Spinal cord (tissue), 10 donors: ENCODE data around the gene COPS7A. TPM values are rescaled to one million over a fixed set of nuclear protein-coding genes. Genes with fewer than 3 reads are reported as not detected.

Experiments used
- DNase-seq, 6 donors: peaks; one replicate each; pipeline versions ENCODE4 v3.0.0 to v3.0.0-alpha.2; 2013 to 2015; ENCODE audit warnings: low spot score in 6 of 6, low read depth in 4 of 6
- H3K27ac ChIP-seq: one replicate; pipeline ENCODE4 v1.5.1; 2013; ENCODE audit warnings: low read depth, low read length, control low read depth
- H3K27me3 ChIP-seq: one replicate; pipeline ENCODE4 v1.6.1; 2013; ENCODE audit warnings: low read length; ENCODE audit not compliant: control insufficient read depth, insufficient read depth
- H3K36me3 ChIP-seq: one replicate; pipeline ENCODE4 v1.6.1; 2013; ENCODE audit warnings: low read length; ENCODE audit not compliant: control insufficient read depth, insufficient read depth
- H3K4me1 ChIP-seq: one replicate; pipeline ENCODE4 v1.6.1; 2013; ENCODE audit warnings: low read length; ENCODE audit not compliant: control insufficient read depth, insufficient read depth
- H3K4me3 ChIP-seq: one replicate; pipeline ENCODE4 v1.5.1; 2013; ENCODE audit warnings: low read depth, low read length, control low read depth
- H3K9me3 ChIP-seq: one replicate; pipeline ENCODE4 v1.6.1; 2013; ENCODE audit warnings: low read length; ENCODE audit not compliant: control insufficient read depth, insufficient read depth
- WGBS: methylation state at CpG from one replicate; pipeline ENCODE4 v1.1.5; 2013; ENCODE audit warnings: missing lambda C conversion rate; ENCODE audit not compliant: insufficient coverage; 5-methylcytosine and 5-hydroxymethylcytosine counted together
- long read RNA-seq, 4 donors: transcript quantifications; one replicate each; lab custom pipeline, GENCODE V29; 2026
- polyA plus RNA-seq, 2 donors: library from polyadenylated mRNA; unstranded; fragments of 120-200 nt; gene quantifications; one replicate each; pipeline ENCODE4 v1.2.1, GENCODE V29; 2013; ENCODE audit not compliant: insufficient read length in 2 of 2
- total RNA-seq, 2 donors: library from RNA; depleted of rRNA in 1 of 2; stranded (reverse); fragments of 120-200 nt in 1 of 2; fragments of >200 nt in 1 of 2; gene quantifications; one replicate each; pipeline versions ENCODE4 v1.2.3 to v1.2.4, GENCODE V29; 2013 to 2014
- donor health status: healthy.

The COPS7A gene
- 10 to 100 TPM; 43.4 to 80.4 TPM for total RNA-seq
- 10 to 100 TPM; 83.5 to 98.0 TPM for polyA plus RNA-seq
- long read RNA-seq, donor 1, transcript COPS7A-201 (8 exons, 1,721 nt), result minor isoform, 6 of 36 reads
- long read RNA-seq, donor 1, transcript COPS7A-204 (7 exons, 2,034 nt), result minor isoform, 11 of 36 reads
- long read RNA-seq, donor 1, transcript COPS7A-215 (8 exons, 2,127 nt), result major isoform, 14 of 36 reads
- long read RNA-seq, donor 1, partial matches to known transcripts, result 0 of 36 reads
- long read RNA-seq, donor 1, other reads (novel, unspliced or antisense), result 0 of 36 reads
- long read RNA-seq, donor 2, partial matches to known transcripts, result 0 of 8 reads
- long read RNA-seq, donor 2, other reads (novel, unspliced or antisense), result 0 of 8 reads
- long read RNA-seq, donor 3, transcript COPS7A-215 (8 exons, 2,127 nt), result major isoform, 6 of 14 reads
- long read RNA-seq, donor 3, partial matches to known transcripts, result 0 of 14 reads
- long read RNA-seq, donor 3, other reads (novel, unspliced or antisense), result 0 of 14 reads
- long read RNA-seq, donor 4, transcript COPS7A-215 (8 exons, 2,127 nt), result major isoform, 18 of 37 reads
- long read RNA-seq, donor 4, transcript COPS7A-204 (7 exons, 2,034 nt), result minor isoform, 5 of 37 reads
- long read RNA-seq, donor 4, partial matches to known transcripts, result 7 of 37 reads
- long read RNA-seq, donor 4, other reads (novel, unspliced or antisense), result 0 of 37 reads

- peaks cover 2% of the 10 kb centered on the region for H3K27me3 ChIP-seq
- 0% methylated on average over 48 of the region's 49 CpGs for WGBS
Observed at GRCh38 chr12:6723607-6724408, at the start of gene COPS7A. TSS of gene COPS7A (plus strand) at chr12:6724046. CDS start at chr12:6724657, 611 bp downstream.

GRCh38 chr12:6676962-6677361 is 46.9 kb upstream of the COPS7A start:
- WGBS, result 94% methylated on average over 5 of the region's 5 CpGs

More at GRCh38 chr12:6723607-6724408, at the start of gene COPS7A:
- Histone ChIP-seq H3K4me3 (peak within 1 kb of the TSS; percentile 98), H3K36me3 (peaks cover 15% of the 10 kb centered on the region), H3K4me1 (peaks cover 13% of the 10 kb centered on the region), H3K27ac (peak within 1 kb of the TSS; percentile 97), H3K9me3 (no peaks in the 10 kb centered on the region)
- DNase-seq, result peak; percentile 91 to 99 (median 96)

DNA sequence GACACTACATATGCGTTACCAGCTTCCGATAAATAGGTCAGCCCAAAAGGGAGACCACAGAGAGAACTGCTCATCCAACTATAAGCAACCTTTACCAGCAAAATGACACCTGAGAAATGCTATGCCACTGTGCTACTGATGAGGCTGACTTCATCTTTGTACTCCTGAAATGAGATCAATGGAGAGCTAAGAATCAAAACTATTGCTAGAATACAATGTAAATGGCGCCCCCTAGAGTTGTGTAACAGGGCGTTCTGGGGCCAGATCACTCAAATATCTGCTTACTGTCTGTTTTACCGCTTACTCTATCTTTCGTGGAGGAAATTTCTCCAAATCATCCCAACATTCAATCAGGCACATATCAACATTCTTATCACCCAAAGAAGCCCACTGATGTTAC is 39.2 kb upstream of the COPS7A start:
- WGBS, result 59% methylated on average over 6 of the region's 6 CpGs
- Histone ChIP-seq H3K4me1 (peaks cover 11% of the 10 kb centered on the region), H3K36me3 (peaks cover 26% of the 10 kb centered on the region), H3K27ac (no peak overlapping the region), H3K4me3 (no peak overlapping the region), H3K27me3 (no peaks in the 10 kb centered on the region), H3K9me3 (no peaks in the 10 kb centered on the region)
- DNase-seq, result peak in 2 of 6 donors; percentile 48 to 70

More at GRCh38 chr12:6676962-6677361, 46.9 kb upstream of the COPS7A start:
- Histone ChIP-seq H3K4me3 (no peak overlapping the region), H3K27me3 (no peaks in the 10 kb centered on the region), H3K4me1 (no peaks in the 10 kb centered on the region), H3K9me3 (no peaks in the 10 kb centered on the region), H3K36me3 (peaks cover 54% of the 10 kb centered on the region), H3K27ac (no peak overlapping the region)
- no peak for DNase-seq

GRCh38 chr12:6685814-6686213 is 38.0 kb upstream of the COPS7A start:
- Histone ChIP-seq H3K27me3 (no peaks in the 10 kb centered on the region), H3K4me3 (no peak overlapping the region), H3K4me1 (peaks cover 18% of the 10 kb centered on the region), H3K36me3 (peaks cover 20% of the 10 kb centered on the region), H3K27ac (no peak overlapping the region), H3K9me3 (no peaks in the 10 kb centered on the region)
- 83% methylated on average over 1 of the region's 3 CpGs for WGBS
- DNase-seq, result no peak

DNA sequence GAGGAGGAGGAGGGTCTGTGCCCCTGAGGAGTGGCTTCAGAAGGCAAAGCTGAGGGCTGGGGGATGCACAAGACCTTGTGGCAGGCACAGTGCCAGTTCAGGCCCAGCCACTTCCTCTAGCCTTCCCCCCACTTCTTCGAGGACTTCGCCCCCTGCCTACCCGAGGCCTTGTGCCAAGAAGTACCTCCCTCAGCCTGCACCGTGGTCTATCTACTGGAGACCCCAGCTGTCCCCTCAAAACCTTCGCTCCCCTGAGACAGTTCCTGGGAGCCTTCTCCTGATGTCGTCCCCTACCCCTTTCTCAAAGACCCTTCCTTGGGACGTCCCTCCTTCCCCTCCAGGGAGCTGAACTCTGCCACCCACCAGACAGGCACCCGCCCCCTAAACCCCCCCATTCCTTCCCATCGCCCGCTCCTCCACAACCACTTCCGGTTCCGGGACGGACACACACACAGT is 35.3 kb upstream of the COPS7A start:
- Histone ChIP-seq H3K36me3 (peaks cover 17% of the 10 kb centered on the region), H3K4me3 (peak overlapping the region; percentile 90), H3K4me1 (peaks cover 18% of the 10 kb centered on the region), H3K9me3 (no peaks in the 10 kb centered on the region), H3K27ac (peak overlapping the region; percentile 97), H3K27me3 (no peaks in the 10 kb centered on the region)
- 0% methylated on average over 7 of the region's 13 CpGs for WGBS
- DNase-seq, result peak in 1 of 6 donors; percentile 68

DNA sequence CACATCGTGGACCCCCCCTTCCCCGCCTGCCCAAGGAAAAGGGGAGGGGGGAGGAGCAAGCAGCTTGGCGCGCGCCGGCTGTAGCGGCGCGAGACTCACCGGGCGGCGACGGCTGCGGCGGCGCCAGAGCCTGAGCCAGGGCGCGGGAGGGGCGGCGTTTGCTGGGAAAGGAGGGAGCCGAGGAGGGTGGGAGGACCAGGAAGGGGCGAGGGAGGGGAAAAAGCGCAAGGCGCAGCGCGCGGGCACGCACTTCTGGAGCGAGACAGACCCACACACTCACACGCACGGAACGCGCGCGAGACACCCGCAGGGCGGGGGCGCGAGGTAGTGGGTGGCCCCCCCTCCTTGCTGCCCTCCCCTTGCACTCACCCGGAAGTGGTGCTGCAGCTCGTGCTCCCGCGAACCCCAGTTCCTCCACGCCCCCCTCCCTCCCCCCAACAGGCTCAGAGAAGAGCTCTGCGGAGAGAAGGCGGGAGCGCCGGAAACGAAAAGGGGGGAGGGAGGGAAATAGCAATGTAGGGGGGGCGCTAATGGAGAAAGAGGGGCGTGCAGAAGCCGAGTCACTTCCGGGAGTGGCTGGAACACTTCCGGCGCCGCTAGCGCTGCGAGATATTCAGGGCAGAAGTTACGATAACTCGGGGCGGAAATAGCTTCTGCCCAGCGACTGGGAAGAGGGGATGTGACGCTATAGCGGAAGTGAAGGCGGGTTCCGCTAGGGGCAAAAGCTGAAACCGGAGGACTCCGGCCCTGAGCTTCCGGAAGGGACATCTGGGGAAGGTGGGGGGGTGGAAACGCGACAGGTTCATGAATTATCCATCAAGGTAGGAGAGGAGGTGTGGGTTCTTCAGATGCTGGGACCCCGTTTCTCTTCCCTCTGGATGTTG is 34.6 kb upstream of the COPS7A start, which contains the start of gene ZNF384:
Gene ZNF384 (minus strand): TSS at position 377 of the 884 bp plus-strand sequence. CDS start 9,855 bp downstream, outside the sequence.
- Histone ChIP-seq H3K27ac (peak within 1 kb of the TSS; percentile 97), H3K36me3 (peaks cover 19% of the 10 kb centered on the region), H3K4me1 (peaks cover 18% of the 10 kb centered on the region), H3K9me3 (no peaks in the 10 kb centered on the region), H3K4me3 (peak within 1 kb of the TSS; percentile 90), H3K27me3 (no peaks in the 10 kb centered on the region)
- under 1% methylated on average over 48 of the region's 72 CpGs for WGBS
- DNase-seq, result peak; percentile 92 to 100 (median 98)

GRCh38 chr12:6691473-6691872 is 32.4 kb upstream of the COPS7A start:
- 100% methylated on average over 1 of the region's 4 CpGs for WGBS
- DNase-seq, result no peak
- no peak overlapping the region for H3K27ac ChIP-seq

GRCh38 chr12:6692888-6693287 is 31.0 kb upstream of the COPS7A start:
- H3K4me1 ChIP-seq, result peaks cover 15% of the 10 kb centered on the region

More at GRCh38 chr12:6691473-6691872, 32.4 kb upstream of the COPS7A start:
- H3K4me1 ChIP-seq, result peaks cover 18% of the 10 kb centered on the region
- no peaks in the 10 kb centered on the region for H3K27me3 ChIP-seq
- H3K36me3 ChIP-seq, result peaks cover 42% of the 10 kb centered on the region
- H3K9me3 ChIP-seq, result no peaks in the 10 kb centered on the region
- H3K4me3 ChIP-seq, result no peak overlapping the region

More at GRCh38 chr12:6692888-6693287, 31.0 kb upstream of the COPS7A start:
- Histone ChIP-seq H3K27ac (no peak overlapping the region), H3K36me3 (peaks cover 53% of the 10 kb centered on the region), H3K9me3 (no peaks in the 10 kb centered on the region), H3K27me3 (no peaks in the 10 kb centered on the region), H3K4me3 (no peak overlapping the region)
- no CpG with 5 or more reads among the region's 2 CpGs for WGBS
- DNase-seq, result no peak
